Measurements from ENCODE around the gene OR6T1. TPM values are rescaled to one million over a fixed set of nuclear protein-coding genes. Genes with fewer than 3 reads are reported as not detected.

OR6T1 gene
- total RNA-seq, 1 donor from 2014 or later = not detected

DNA sequence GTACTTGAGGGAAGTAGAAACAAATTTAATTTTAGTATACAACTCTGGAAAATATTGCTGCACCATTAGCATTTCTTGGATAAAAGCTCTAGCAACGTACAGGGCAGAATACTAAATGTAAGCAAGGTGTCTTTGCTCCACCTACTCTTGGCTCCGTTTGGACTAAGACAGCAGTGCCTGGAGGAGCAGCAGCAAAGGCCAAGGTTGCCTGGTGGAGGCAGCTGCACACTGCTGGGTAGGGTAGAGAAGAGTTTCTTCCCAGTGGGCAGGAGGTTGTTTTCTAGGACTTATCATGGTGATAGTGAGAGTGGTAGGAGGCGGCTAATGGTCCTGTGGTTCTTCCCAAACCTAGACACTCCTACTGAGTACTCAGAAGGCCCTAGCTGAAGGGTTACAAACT, 43.8 kb downstream of the OR6T1 start:
- Mint-ChIP-seq H3K9me3 (no peaks in the 10 kb centered on the region), H3K4me3 (no peak overlapping the region)
- CTCF ChIA-PET = no interaction called here

More for the DNA sequence above, 43.8 kb downstream of the OR6T1 start:
- H3K36me3 Mint-ChIP-seq (ENCODE audit: low read depth) = no peaks in the 10 kb centered on the region
- peaks cover 5% of the 10 kb centered on the region for H3K27me3 Mint-ChIP-seq
- DNase-seq = no peak
- TF ChIP-seq, protein P1, sequence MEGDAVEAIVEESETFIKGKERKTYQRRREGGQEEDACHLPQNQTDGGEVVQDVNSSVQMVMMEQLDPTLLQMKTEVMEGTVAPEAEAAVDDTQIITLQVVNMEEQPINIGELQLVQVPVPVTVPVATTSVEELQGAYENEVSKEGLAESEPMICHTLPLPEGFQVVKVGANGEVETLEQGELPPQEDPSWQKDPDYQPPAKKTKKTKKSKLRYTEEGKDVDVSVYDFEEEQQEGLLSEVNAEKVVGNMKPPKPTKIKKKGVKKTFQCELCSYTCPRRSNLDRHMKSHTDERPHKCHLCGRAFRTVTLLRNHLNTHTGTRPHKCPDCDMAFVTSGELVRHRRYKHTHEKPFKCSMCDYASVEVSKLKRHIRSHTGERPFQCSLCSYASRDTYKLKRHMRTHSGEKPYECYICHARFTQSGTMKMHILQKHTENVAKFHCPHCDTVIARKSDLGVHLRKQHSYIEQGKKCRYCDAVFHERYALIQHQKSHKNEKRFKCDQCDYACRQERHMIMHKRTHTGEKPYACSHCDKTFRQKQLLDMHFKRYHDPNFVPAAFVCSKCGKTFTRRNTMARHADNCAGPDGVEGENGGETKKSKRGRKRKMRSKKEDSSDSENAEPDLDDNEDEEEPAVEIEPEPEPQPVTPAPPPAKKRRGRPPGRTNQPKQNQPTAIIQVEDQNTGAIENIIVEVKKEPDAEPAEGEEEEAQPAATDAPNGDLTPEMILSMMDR (IDR thresholded peaks at IDR 0.05) = no peak
- POLR2A ChIA-PET = no interaction called here
- H3K4me1 Mint-ChIP-seq = no peaks in the 10 kb centered on the region
- no peak overlapping the region for H3K27ac Mint-ChIP-seq
- ATAC-seq (ENCODE audit: low read depth) = no peak
- intact Hi-C loops (cut with micrococcal nuclease) = no loop called here

Other genes with a start within 250 kb of the OR6T1 start
- 23.3 and 27.8 TPM in 2 replicates for gene ZNF202, start 202.2 kb downstream of the OR6T1 start, total RNA-seq
- not detected in 2 replicates for gene OR6X1, start 189.3 kb downstream of the OR6T1 start, total RNA-seq
- gene OR6M1, start 137.5 kb downstream of the OR6T1 start, total RNA-seq = not detected in 2 replicates
- gene TMEM225, start 58.2 kb downstream of the OR6T1 start, total RNA-seq = not detected in 2 replicates
- gene OR8D4, start 41.7 kb downstream of the OR6T1 start, total RNA-seq = not detected in 2 replicates
- not detected in 2 replicates for gene OR4D5, start 4.2 kb downstream of the OR6T1 start, total RNA-seq
- gene OR10S1, start 33.9 kb upstream of the OR6T1 start, total RNA-seq = not detected in 2 replicates
- not detected in 2 replicates for gene OR10G6, start 51.3 kb upstream of the OR6T1 start, total RNA-seq
- not detected in 2 replicates for gene OR10G4, start 69.2 kb upstream of the OR6T1 start, total RNA-seq
- gene OR10G9, start 79.2 kb upstream of the OR6T1 start, total RNA-seq = not detected in 2 replicates
- not detected in 2 replicates for gene OR10G8, start 83.0 kb upstream of the OR6T1 start, total RNA-seq
- gene OR10G7, start 97.5 kb upstream of the OR6T1 start, total RNA-seq = not detected in 2 replicates
- 1.5 and 2.1 TPM in 2 replicates for gene VWA5A, start 171.6 kb upstream of the OR6T1 start, total RNA-seq
- gene OR10D3, start 239.5 kb upstream of the OR6T1 start, total RNA-seq = not detected in 2 replicates